ENCODE data around the gene DHX38.

Gene DHX38

GRCh38 chr16:72162105-72162692 is 68.6 kb downstream of the DHX38 start:
- no peaks in the 10 kb centered on the region for H3K4me1 ChIP-seq (ENCODE audit: insufficient read depth, low read length, poor library complexity, severe bottlenecking)
- H3K9me2 ChIP-seq (replicated peaks; ENCODE audit: low read depth, low read length): no peaks in the 10 kb centered on the region
- no peaks in the 10 kb centered on the region for H3K9me3 ChIP-seq (ENCODE audit: insufficient read depth, low read depth, low read length)
- H3F3A ChIP-seq (ENCODE audit: low read depth): no peaks in the 10 kb centered on the region
- H3K4me3 ChIP-seq (ENCODE audit: low read length, poor library complexity, severe bottlenecking): no peak overlapping the region
- no peaks in the 10 kb centered on the region for H3K36me3 ChIP-seq (ENCODE audit: insufficient read depth, low read length)
- no peak overlapping the region for H3K4me2 ChIP-seq (ENCODE audit: low read depth, low read length, poor library complexity, severe bottlenecking)
- no peak for TF ChIP-seq EZH2phosphoT487 (IDR thresholded peaks at IDR 0.05; ENCODE audit: borderline replicate concordance)
- TF ChIP-seq, protein P1, sequence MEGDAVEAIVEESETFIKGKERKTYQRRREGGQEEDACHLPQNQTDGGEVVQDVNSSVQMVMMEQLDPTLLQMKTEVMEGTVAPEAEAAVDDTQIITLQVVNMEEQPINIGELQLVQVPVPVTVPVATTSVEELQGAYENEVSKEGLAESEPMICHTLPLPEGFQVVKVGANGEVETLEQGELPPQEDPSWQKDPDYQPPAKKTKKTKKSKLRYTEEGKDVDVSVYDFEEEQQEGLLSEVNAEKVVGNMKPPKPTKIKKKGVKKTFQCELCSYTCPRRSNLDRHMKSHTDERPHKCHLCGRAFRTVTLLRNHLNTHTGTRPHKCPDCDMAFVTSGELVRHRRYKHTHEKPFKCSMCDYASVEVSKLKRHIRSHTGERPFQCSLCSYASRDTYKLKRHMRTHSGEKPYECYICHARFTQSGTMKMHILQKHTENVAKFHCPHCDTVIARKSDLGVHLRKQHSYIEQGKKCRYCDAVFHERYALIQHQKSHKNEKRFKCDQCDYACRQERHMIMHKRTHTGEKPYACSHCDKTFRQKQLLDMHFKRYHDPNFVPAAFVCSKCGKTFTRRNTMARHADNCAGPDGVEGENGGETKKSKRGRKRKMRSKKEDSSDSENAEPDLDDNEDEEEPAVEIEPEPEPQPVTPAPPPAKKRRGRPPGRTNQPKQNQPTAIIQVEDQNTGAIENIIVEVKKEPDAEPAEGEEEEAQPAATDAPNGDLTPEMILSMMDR (conservative IDR thresholded peaks at IDR 0.05; ENCODE audit: low read length): no peak
- no peaks in the 10 kb centered on the region for H3K79me2 ChIP-seq (ENCODE audit: insufficient read depth, low read length)
- no peaks in the 10 kb centered on the region for H3K27me3 ChIP-seq (ENCODE audit: insufficient read depth, low read length, poor library complexity, severe bottlenecking)
- no peaks in the 10 kb centered on the region for H4K20me1 ChIP-seq (ENCODE audit: insufficient read depth, low read length, poor library complexity, severe bottlenecking)
- H2AFZ ChIP-seq (ENCODE audit: low read length): no peak overlapping the region
- no peak overlapping the region for H3K9ac ChIP-seq (ENCODE audit: low read depth, low read length, poor library complexity, severe bottlenecking)

All from Loucy (cell line).